GM21529 (cell line): Measurements from ENCODE around the gene ZNF500.
"Not testable (repeated sequence)": the region's sequence is repeated elsewhere in the genome, so short reads cannot be mapped to it uniquely, and the experiment has no call there.

ENCODE experiments used
- ATAC-seq: cut with Tn5 transposase; IDR thresholded peaks from one replicate; pipeline ENCODE4 v1.9.1; 2021; ENCODE audit not compliant: unreplicated experiment

The ZNF500 gene

GRCh38 chr16:4796982-4797804 lies 30.2 kb upstream of the ZNF500 start:
- ATAC-seq: no peak

- ATAC-seq: no peak
Measured at GRCh38 chr16:4795828-4796572, 29.0 kb upstream of the ZNF500 start.

GRCh38 chr16:4795181-4795827 lies 28.3 kb upstream of the ZNF500 start, which contains the start of gene SMIM22:
Gene SMIM22 (plus strand): TSS chr16:4795369. CDS start chr16:4795735, 366 bp downstream.
- no peak for ATAC-seq

DNA sequence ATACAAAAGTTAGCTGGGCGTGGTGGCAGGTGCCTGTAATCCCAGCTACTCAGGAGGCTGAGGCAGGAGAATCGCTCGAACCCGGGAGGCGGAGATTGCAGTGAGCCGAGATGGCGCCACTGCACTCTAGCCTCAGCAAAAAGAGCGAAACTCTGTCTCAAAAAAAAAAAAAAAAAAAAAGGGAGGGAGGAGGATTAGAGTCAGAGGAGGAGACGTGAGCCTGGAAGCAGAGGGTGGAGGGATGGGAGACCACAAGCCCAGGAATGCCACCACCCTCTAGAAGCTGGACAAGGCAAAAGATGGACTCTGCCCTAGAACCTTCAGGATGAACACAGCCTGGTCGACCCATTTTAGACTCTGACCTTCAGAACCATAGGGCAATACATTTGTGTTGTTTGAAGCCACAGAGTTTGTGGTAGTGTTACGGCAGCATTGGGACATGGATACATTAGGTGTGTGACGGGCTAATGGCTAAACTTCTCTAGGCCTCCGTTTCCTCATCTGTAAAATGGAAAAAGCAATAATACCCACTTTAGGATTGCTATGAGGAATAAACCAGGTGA lies 26.1 kb upstream of the ZNF500 start:
- no peak for ATAC-seq

GRCh38 chr16:4790871-4791270 lies 23.9 kb upstream of the ZNF500 start:
- no peak for ATAC-seq

DNA sequence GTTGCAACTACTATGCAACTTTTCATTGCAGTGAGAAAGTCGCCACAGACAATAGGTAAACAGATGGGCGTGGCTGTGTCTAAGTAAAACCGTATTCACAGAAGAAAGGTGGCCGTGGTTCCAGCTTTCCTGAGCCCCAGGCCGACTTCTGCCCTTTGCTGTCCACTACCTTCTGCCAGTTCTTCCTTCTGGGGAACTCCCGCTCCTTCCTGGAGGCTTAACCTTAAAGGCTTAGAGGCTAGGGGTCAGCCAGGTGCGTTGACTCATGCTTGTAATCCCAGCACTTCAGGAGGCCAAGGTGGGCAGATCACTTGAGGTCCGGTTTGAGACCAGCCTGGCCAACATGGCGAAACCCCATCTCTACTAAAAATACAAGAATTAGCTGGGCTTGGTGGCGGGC lies 23.3 kb upstream of the ZNF500 start:
- ATAC-seq: no peak

DNA sequence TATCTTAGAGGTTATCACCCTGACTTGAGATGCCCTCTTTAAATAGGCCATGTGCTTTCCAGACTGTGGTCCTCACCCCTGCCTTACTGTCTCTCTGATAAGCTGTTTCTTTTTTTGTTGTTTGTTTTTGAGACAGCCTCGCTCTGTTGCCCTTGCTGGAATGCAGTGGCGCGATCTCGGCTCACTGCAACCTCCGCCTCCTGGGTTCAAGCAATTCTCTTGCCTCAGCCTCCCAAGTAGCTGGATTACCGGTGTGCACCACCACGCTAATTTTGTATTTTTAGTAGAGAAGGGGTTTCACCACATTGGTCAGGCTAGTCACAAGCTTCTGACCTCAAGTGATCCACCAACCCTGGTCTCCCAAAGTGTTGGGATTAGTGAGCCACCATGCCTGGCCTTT lies 21.9 kb upstream of the ZNF500 start:
- ATAC-seq: no peak

- no peak for ATAC-seq
Measured at GRCh38 chr16:4788489-4788889, 21.5 kb upstream of the ZNF500 start.

- no peak for ATAC-seq
Measured at GRCh38 chr16:4787627-4788482, 20.9 kb upstream of the ZNF500 start, which contains the start of gene SEPTIN12. Gene SEPTIN12 (minus strand): TSS chr16:4788345. CDS start chr16:4787645, 700 bp downstream.

GRCh38 chr16:4787068-4787467 lies 20.1 kb upstream of the ZNF500 start:
- no peak for ATAC-seq

DNA sequence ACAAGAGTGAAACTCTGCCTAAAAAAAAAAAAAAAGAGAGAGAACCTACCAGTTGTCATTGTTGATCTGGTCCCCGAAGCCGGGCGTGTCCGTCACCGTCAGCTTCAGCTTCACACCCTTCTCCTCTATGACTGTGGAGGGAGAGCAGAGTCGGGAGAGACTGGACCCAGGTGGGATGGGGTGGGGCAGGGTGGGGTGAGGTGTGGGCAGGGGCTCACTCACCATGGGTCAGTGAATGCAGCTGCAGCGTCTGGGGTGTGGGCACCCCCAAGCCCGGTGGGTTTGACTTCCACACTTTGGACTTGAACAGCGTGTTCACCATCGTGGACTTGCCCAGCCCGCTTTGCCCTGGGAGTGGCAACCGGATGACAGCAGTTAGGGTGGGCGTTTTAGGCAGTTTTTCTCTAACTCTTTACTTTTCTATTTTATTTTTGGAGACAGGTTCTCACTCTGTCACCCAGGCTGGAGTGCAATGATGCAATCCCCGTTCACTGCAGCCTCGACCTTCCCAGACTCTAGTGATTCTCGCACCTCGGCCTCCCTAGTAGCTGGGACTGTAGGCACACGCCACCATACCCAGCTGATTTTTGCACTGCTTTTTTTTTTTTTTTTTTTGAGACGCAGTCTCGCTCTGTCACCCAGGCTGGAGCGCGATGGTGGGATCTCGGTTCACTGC lies 18.9 kb upstream of the ZNF500 start:
- no peak for ATAC-seq

GRCh38 chr16:4784444-4784987 lies 17.6 kb upstream of the ZNF500 start:
- not testable (repeated sequence) for ATAC-seq

- ATAC-seq: no peak
Measured at GRCh38 chr16:4783951-4784336, 17.0 kb upstream of the ZNF500 start.

- ATAC-seq: no peak
Measured at GRCh38 chr16:4783251-4783950, 16.4 kb upstream of the ZNF500 start.

DNA sequence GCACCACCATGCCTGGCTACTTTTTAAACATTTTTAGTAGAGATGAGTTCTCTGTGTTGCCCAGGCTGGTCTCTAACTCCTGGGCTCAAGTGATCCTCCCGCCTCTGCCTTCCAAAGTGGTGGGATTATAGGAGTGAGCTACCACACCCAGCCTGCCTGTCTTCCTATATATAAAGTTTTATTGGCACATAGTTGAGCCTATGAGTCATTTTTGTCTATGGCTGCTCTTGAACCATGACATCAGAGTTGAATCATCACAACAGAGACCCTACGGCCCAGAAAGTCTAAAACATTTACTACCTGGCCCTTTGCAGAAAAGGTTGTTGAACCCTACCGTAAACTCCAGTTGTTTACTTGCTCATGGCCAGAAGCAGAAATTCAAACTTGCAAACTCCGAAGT lies 13.3 kb upstream of the ZNF500 start:
- no peak for ATAC-seq

GRCh38 chr16:4778050-4778392 lies 11.1 kb upstream of the ZNF500 start:
- ATAC-seq: no peak

- no peak for ATAC-seq
Measured at GRCh38 chr16:4777339-4778049, 10.5 kb upstream of the ZNF500 start.

DNA sequence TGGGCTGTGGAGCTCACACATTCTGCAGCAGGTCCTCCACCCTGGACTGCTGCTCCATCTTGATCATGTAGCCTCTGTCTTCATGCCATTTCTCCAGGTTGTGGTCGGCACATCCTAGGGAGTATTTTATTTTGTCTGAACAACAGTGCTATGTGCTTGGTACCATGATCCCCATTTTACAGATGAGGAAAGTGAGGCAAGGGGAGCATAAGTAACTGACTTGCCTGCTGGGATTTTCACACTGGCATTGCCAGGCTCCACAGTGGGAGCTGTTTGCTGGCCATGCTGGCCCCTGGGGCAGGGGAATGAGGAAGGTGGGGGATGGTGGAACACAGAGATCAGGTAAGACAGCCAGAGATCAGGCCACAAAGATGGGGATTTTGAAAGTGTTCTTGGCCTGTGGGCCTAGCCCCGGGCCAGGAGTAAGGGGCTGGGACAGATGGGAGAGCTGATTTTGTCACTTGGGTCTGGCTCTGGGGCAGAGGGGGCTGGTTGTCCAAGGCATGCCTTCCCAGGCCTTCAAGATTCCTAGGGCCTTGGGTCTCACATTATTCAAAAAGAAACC lies 9.3 kb upstream of the ZNF500 start:
- no peak for ATAC-seq
